Measurements from ENCODE around the gene SVIL. TPM values are rescaled to one million over a fixed set of nuclear protein-coding genes. Genes with fewer than 3 reads are reported as not detected.
A peak's percentile ranks its signal among the peaks of the same experiment; 100 is the strongest.
"Not testable (repeated sequence)": the region's sequence is repeated elsewhere in the genome, so short reads cannot be mapped to it uniquely, and the experiment has no call there.

The SVIL gene
- total and polyA plus RNA-seq, 7 donors, result 8.3 to 1,443 (median 637) TPM

DNA sequence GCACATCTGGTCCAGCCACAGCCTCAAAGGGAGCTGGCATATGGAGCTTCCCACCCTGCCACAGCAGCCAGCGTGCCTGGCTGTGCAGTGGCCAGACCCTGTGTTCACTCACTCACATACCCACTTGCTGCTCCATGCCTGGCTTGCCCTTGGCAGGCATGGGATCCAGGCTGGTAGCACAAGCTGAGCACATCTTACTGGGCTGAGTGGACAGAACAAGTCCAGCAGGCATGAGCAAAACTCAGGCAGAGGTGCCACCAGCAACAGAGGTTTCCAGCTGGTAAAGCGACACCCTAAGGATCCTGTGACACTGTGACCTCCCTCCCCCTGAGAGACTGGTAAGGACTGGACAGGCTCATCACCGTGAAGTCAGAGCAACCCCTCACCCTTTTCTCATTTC, 25.1 kb downstream of the SVIL start:
- Histone ChIP-seq H3K4me3 (no peak overlapping the region), H3K27me3 (no peaks in the 10 kb centered on the region), H3K36me3 (peaks cover 0 to 16% (median 6%) of the 10 kb centered on the region in 4 donors), H3K27ac (peak overlapping the region in 3 of 4 donors; percentile 58 to 90 (median 62)), H3K9me3 (no peaks in the 10 kb centered on the region), H3K4me1 (peaks cover 0 to 88% (median 74%) of the 10 kb centered on the region in 4 donors)
- DNase-seq, result peak; percentile 56
- TF ChIP-seq POLR2AphosphoS5 (IDR thresholded peaks at IDR 0.05) (peak in 1 of 4 donors; percentile 39), EP300 (IDR thresholded peaks at IDR 0.05) (no peak)
- 93% methylated on average over 3 of the region's 3 CpGs for WGBS, 2 donors
- intact Hi-C loops (cut with DNase I), result no loop called here

DNA sequence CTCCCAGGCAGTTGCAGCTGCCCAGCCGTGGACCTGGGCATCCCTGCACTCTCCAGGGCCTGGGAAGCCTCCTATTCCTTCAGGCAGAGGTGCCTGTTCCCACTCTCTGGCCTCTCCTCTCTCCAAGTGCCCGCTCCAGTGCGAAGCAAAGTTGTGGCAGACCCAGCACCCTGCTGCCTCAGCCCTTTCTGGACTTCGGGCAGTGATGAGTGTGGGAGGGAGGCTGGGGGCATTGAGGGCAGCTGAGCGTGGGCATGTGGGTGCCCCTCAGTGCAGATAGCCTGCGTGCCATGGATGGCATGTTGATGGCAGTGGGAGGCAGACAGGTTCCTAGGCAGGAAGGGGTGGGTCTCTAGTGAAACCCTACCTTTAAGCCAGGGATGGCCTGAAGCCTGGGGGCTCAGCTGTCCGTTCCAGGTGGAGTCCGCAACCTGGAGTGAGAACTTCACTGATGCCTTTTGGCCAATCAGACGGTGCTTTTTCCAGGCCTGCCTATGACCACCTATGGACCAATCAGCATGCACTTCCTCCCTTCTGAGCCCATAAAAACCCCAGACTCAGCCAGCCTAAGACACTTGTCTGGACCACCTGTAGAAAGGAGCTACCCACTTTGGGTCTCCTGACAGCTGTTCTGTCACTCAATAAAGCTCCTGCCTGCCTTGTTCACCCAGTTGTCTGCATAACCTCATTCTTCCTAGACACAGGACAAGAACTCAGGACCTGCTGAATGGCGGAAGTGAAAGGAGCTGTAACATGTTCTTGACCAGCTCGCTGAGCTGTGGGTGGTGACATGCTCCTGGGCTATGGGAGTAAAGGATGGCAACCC, 26.1 kb downstream of the SVIL start:
- peaks cover 0 to 98% (median 79%) of the 10 kb centered on the region in 4 donors for H3K4me1 ChIP-seq
- intact Hi-C loops (cut with DNase I), result no loop called here
- no peak overlapping the region for H3K4me3 ChIP-seq
- H3K36me3 ChIP-seq, result peaks cover 0 to 16% (median 6%) of the 10 kb centered on the region in 4 donors
- peak overlapping the region; percentile 29 to 90 (median 60) for H3K27ac ChIP-seq
- H3K9me3 ChIP-seq, result no peaks in the 10 kb centered on the region
- TF ChIP-seq POLR2A (IDR thresholded peaks at IDR 0.05) (no peak), POLR2AphosphoS5 (IDR thresholded peaks at IDR 0.05) (peak in 1 of 4 donors; percentile 32)
- WGBS, 2 donors, result 86 to 90% methylated on average over 11 of the region's 11 CpGs
- no peaks in the 10 kb centered on the region for H3K27me3 ChIP-seq
- DNase-seq, result peak; percentile 58

DNA sequence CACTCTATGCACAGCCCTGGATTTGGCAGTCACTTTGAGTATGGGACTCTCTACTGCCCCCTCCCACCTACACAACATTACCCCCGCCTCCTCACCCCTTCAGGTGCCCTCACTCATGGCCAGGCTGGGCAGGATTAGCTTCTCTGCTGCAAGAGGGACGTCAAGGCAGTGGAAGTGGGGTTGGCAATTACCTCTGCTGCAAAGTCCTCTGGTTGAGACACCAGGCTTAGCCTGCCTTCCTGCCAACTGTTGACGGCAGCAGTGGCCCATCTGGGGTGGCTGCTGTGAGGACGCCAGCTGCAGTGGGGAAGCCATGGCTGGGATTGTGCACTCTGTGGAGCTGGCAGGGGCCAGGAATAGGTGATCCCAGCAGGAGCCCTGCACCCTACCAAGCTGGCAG, 26.7 kb downstream of the SVIL start:
- Histone ChIP-seq H3K27me3 (no peaks in the 10 kb centered on the region), H3K4me1 (peaks cover 0 to 99% (median 83%) of the 10 kb centered on the region in 4 donors), H3K27ac (peak overlapping the region; percentile 29 to 90 (median 60)), H3K4me3 (no peak overlapping the region), H3K9me3 (no peaks in the 10 kb centered on the region), H3K36me3 (peaks cover 0 to 18% (median 9%) of the 10 kb centered on the region in 4 donors)
- 70 to 79% methylated on average over 4 of the region's 4 CpGs for WGBS, 2 donors
- DNase-seq, result peak; percentile 68
- TF ChIP-seq, protein P1, sequence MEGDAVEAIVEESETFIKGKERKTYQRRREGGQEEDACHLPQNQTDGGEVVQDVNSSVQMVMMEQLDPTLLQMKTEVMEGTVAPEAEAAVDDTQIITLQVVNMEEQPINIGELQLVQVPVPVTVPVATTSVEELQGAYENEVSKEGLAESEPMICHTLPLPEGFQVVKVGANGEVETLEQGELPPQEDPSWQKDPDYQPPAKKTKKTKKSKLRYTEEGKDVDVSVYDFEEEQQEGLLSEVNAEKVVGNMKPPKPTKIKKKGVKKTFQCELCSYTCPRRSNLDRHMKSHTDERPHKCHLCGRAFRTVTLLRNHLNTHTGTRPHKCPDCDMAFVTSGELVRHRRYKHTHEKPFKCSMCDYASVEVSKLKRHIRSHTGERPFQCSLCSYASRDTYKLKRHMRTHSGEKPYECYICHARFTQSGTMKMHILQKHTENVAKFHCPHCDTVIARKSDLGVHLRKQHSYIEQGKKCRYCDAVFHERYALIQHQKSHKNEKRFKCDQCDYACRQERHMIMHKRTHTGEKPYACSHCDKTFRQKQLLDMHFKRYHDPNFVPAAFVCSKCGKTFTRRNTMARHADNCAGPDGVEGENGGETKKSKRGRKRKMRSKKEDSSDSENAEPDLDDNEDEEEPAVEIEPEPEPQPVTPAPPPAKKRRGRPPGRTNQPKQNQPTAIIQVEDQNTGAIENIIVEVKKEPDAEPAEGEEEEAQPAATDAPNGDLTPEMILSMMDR (IDR thresholded peaks at IDR 0.05), result no peak
- TF ChIP-seq POLR2A (IDR thresholded peaks at IDR 0.05) (no peak), EP300 (IDR thresholded peaks at IDR 0.05) (no peak), POLR2AphosphoS5 (IDR thresholded peaks at IDR 0.05) (no peak)
- intact Hi-C loops (cut with DNase I), result no loop called here

DNA sequence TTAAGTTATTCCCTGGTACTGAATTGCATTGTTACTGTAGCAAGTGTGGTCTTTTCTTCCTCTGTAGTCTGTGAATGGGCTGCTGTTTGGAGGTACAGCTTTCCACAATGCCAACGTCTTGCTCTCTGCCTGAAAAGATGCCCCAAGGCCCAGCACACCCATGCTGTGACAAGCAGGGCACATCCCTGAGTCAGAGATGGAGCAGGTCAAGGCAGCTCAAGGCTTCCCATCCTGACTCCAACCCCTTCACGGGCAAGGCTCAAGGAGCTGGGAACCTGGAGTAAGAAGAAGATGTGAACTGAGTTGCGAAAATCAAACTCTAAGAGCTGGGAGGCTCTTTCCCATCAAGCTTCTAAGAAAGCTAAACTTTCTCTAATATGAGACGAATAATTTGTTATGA, 27.2 kb downstream of the SVIL start:
- TF ChIP-seq POLR2AphosphoS5 (IDR thresholded peaks at IDR 0.05) (peak in 2 of 4 donors; percentile 2 to 3), EP300 (IDR thresholded peaks at IDR 0.05) (no peak)

DNA sequence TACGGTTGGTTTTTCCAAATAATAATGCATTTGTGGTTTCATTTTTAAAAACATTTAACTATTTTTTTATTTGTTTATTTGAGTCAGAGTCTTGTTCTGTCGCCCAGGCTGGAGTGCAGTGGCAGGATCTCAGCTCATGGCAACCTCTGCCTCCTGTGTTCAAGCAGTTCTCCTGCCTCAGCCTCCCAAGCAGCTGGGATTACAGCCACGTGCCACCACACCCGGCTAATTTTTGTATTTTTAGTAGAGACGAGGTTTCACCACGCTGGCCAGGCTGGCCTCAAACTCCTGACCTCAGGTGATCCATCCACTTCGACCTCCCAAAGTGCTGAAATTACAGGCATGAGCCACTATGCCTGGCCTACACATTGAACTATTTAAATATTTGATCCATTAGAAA, 28.1 kb downstream of the SVIL start:
- H3K27me3 ChIP-seq; intact Hi-C loops (cut with DNase I); H3K4me3 ChIP-seq; H3K9me3 ChIP-seq: not testable (repeated sequence)
- Histone ChIP-seq H3K4me1 (peaks cover 0 to 99% (median 83%) of the 10 kb centered on the region in 4 donors), H3K27ac (peak overlapping the region in 2 of 4 donors; percentile 58 to 62), H3K36me3 (peaks cover 0 to 29% (median 14%) of the 10 kb centered on the region in 4 donors)
- DNase-seq, result peak; percentile 41
- WGBS, 2 donors, result 69 to 88% methylated on average over 7 of the region's 7 CpGs
- peak in 1 of 4 donors; percentile 44 for TF ChIP-seq POLR2AphosphoS5 (IDR thresholded peaks at IDR 0.05)

More for the DNA sequence above, 27.2 kb downstream of the SVIL start:
- no peaks in the 10 kb centered on the region for H3K9me3 ChIP-seq
- peak; percentile 33 for DNase-seq
- H3K27ac ChIP-seq, result peak overlapping the region; percentile 29 to 90 (median 60)
- H3K36me3 ChIP-seq, result peaks cover 0 to 23% (median 11%) of the 10 kb centered on the region in 4 donors
- no peaks in the 10 kb centered on the region for H3K27me3 ChIP-seq
- H3K4me1 ChIP-seq, result peaks cover 0 to 99% (median 84%) of the 10 kb centered on the region in 4 donors
- intact Hi-C loops (cut with DNase I), result no loop called here
- WGBS, 2 donors, result 90 to 92% methylated on average over 4 of the region's 4 CpGs
- no peak overlapping the region for H3K4me3 ChIP-seq

DNA sequence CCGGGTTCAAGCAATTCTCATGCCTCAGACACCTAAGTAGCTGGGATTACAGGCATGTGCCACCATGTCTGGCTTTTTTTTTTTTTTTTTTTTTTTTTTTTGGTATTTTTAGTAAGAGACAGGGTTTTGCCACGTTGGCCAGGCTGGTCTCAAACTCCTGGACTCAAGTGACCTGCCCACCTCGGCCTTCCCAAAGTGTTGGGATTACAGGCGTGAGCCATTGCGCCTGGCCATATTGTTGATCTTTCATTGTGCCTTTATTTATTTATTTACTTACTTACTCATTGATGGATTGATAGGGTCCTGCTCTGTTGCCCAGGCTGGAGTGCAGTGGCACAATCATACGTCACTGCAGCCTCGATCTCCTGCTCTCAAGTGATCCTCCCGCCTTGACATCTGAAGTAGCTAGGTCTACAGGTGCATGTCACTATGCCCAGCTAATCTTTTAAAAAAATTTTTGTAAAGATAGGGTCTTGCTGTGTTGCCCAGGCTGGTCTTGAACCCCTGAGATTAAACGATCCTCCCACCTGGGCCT, 30.4 kb downstream of the SVIL start:
- peak overlapping the region in 3 of 4 donors; percentile 14 to 43 (median 34) for H3K27ac ChIP-seq
- H3K4me3 ChIP-seq, result no peak overlapping the region
- peak; percentile 46 for DNase-seq
- H3K4me1 ChIP-seq, result peaks cover 0 to 99% (median 83%) of the 10 kb centered on the region in 4 donors
- no peaks in the 10 kb centered on the region for H3K27me3 ChIP-seq
- intact Hi-C loops (cut with DNase I), result no loop called here
- 92 to 96% methylated on average over 9 of the region's 9 CpGs for WGBS, 2 donors
- TF ChIP-seq POLR2AphosphoS5 (IDR thresholded peaks at IDR 0.05), result no peak
- TF ChIP-seq POLR2A (IDR thresholded peaks at IDR 0.05), result no peak
- no peak for TF ChIP-seq EP300 (IDR thresholded peaks at IDR 0.05)
- TF ChIP-seq, protein P1 (IDR thresholded peaks at IDR 0.05), result no peak
- H3K9me3 ChIP-seq, result no peaks in the 10 kb centered on the region
- peaks cover 0 to 31% (median 12%) of the 10 kb centered on the region in 4 donors for H3K36me3 ChIP-seq
